Endothelial cell of umbilical vein (primary cell): ENCODE measurements around the gene NR3C2. TPM values are rescaled to one million over a fixed set of nuclear protein-coding genes. Genes with fewer than 3 reads are reported as not detected.

Experiments
- BruUV-seq: library from RNA; stranded (reverse); fragments of 400-500 nt; replicated peaks from 2 replicates; lab custom pipeline; 2021; lab: Mats Ljungman, UMichigan
- CTCF ChIA-PET: fragments of 300-600, 350-600 bp; sonication (Branson Sonifier 250); formaldehyde crosslinking; loops from one replicate; lab custom pipeline; 2021; ENCODE audit warnings: antibody characterized with exemption, inconsistent platforms; lab: Charles Lee
- POLR2A ChIA-PET: fragments of 300-600, 350-600 bp; sonication (Branson Sonifier 250); formaldehyde crosslinking; loops from one replicate; lab custom pipeline; 2021; ENCODE audit warnings: antibody characterized with exemption, inconsistent platforms; lab: Charles Lee
- DNase-seq: peaks from one replicate; pipeline ENCODE4 v3.0.0-alpha.2; 2011; ENCODE audit warnings: low read depth, low spot score
- FAIRE-seq: peaks from 2 replicates; lab custom pipeline; 2011; peaks lifted over from hg19 to GRCh38; lab: Jason Lieb, UNC
- H2AFZ ChIP-seq: 2 replicates; pipeline ENCODE4 v1.6.0; 2012; ENCODE audit warnings: low read depth, low read length, control low read depth, inconsistent platforms
- H3K27ac ChIP-seq: 2 replicates; pipeline ENCODE4 v1.5.1; 2011; ENCODE audit warnings: low read depth, mild to moderate bottlenecking, control low read depth, low read length, moderate library complexity; ENCODE audit not compliant: insufficient read depth
- H3K27me3 ChIP-seq, 2 experiments: 2 replicates each; pipeline versions ENCODE4 v1.6.0 to v1.6.1; 2011; ENCODE audit warnings: low read length in 2 of 2, mixed read lengths in 1 of 2; ENCODE audit not compliant: control insufficient read depth in 2 of 2, insufficient read depth in 2 of 2
- H3K36me3 ChIP-seq, 2 experiments: 2 replicates in 1 of 2; 3 replicates in 1 of 2; pipeline ENCODE4 v1.5.1; 2011; ENCODE audit warnings: low read length in 2 of 2, mild to moderate bottlenecking in 1 of 2, moderate library complexity in 1 of 2; ENCODE audit not compliant: control insufficient read depth in 2 of 2, insufficient read depth in 2 of 2; ENCODE audit errors: extremely low read depth in 1 of 2
- H3K4me1 ChIP-seq: 3 replicates; pipeline ENCODE4 v1.5.1; 2011; ENCODE audit warnings: mild to moderate bottlenecking, low read length; ENCODE audit not compliant: control insufficient read depth, insufficient read depth; ENCODE audit errors: extremely low read depth
- H3K4me2 ChIP-seq: 2 replicates; pipeline ENCODE4 v1.6.1; 2011; ENCODE audit warnings: low read length, control low read depth, mixed read lengths; ENCODE audit not compliant: insufficient read depth
- H3K4me3 ChIP-seq, 3 experiments: fragments of 200-600 bp in 1 of 3; sonication (generic), shearing (Covaris generic) in 1 of 3; replicated peaks in 1 of 3; 2 replicates each; pipeline ENCODE4 v1.5.1; 2011 to 2016; ENCODE audit warnings: control low read depth in 3 of 3, low read length in 3 of 3, mild to moderate bottlenecking in 2 of 3, inconsistent platforms in 1 of 3, low read depth in 1 of 3, moderate library complexity in 1 of 3; ENCODE audit not compliant: insufficient read depth in 1 of 3
- H3K79me2 ChIP-seq: 2 replicates; pipeline ENCODE4 v1.6.0; 2012; ENCODE audit warnings: low read length, inconsistent platforms; ENCODE audit not compliant: control insufficient read depth, insufficient read depth
- H3K9ac ChIP-seq: replicated peaks from 2 replicates; pipeline ENCODE3; 2011; ENCODE audit warnings: low read length, control low read depth; ENCODE audit not compliant: insufficient read depth; ENCODE audit errors: extremely low read depth
- H3K9me1 ChIP-seq: replicated peaks from 3 replicates; pipeline ENCODE4 v1.6.0; 2011; ENCODE audit warnings: mild to moderate bottlenecking, low read length; ENCODE audit not compliant: control insufficient read depth, insufficient read depth; ENCODE audit errors: extremely low read depth
- H3K9me3 ChIP-seq: replicated peaks from 2 replicates; pipeline ENCODE4 v1.5.1; 2012; ENCODE audit warnings: low read length, inconsistent platforms; ENCODE audit not compliant: control insufficient read depth, insufficient read depth
- H4K20me1 ChIP-seq: replicated peaks from 2 replicates; pipeline ENCODE3; 2011; ENCODE audit warnings: mild to moderate bottlenecking, low read length; ENCODE audit not compliant: control insufficient read depth, insufficient read depth; ENCODE audit errors: extremely low read depth
- CTCF ChIP-seq, 2 donors: IDR thresholded peaks; 1 replicate in 1 of 2; 2 replicates in 1 of 2; pipeline ENCODE4 v1.5.1; 2011; ENCODE audit warnings: low read length in 2 of 2, mild to moderate bottlenecking in 2 of 2, moderate library complexity in 2 of 2, control low read depth in 1 of 2, inconsistent platforms in 1 of 2, low read depth in 1 of 2; ENCODE audit not compliant: insufficient read depth in 1 of 2; ENCODE audit errors: extremely low read depth in 1 of 2
- FOS ChIP-seq: IDR thresholded peaks from 2 replicates; pipeline ENCODE4 v1.6.1; 2011; ENCODE audit warnings: mild to moderate bottlenecking, low read length, moderate library complexity, borderline replicate concordance; ENCODE audit not compliant: insufficient read depth
- GATA2 ChIP-seq: IDR thresholded peaks from 2 replicates; pipeline ENCODE4 v1.7.0; 2011; ENCODE audit warnings: low read depth, mild to moderate bottlenecking, moderate library complexity, mixed read lengths, low read length; ENCODE audit not compliant: insufficient read length, insufficient read depth
- JUN ChIP-seq: IDR thresholded peaks from 2 replicates; pipeline ENCODE4 v1.6.1; 2011; ENCODE audit warnings: borderline replicate concordance, low read depth; ENCODE audit not compliant: insufficient read length, insufficient read depth
- MAX ChIP-seq: IDR thresholded peaks from 2 replicates; pipeline ENCODE4 v1.6.1; 2011; ENCODE audit not compliant: insufficient read depth, insufficient read length
- MYC ChIP-seq: IDR thresholded peaks from one replicate; pipeline ENCODE4 v1.6.1; 2011; ENCODE audit warnings: mild to moderate bottlenecking, low read depth, low read length
- POLR2AphosphoS5 ChIP-seq: IDR thresholded peaks from 2 replicates; pipeline ENCODE4 v1.6.1; 2012; ENCODE audit warnings: low read depth, mild to moderate bottlenecking, control low read depth, low read length, moderate library complexity; ENCODE audit not compliant: insufficient read depth
- dilution Hi-C: fragments of 300-500 bp; cut with MboI; formaldehyde crosslinking; loops from one replicate; pipeline ENCODE4 v1.15.0; 2019; ENCODE audit warnings: low sequenced_read_pairs; ENCODE audit not compliant: extremely low pct_ligation_motif_present
- intact Hi-C: fragments of 100-400 bp; cut with micrococcal nuclease; formaldehyde crosslinking; loops from one replicate; pipeline ENCODE4 v1.10.0; 2022
- polyA plus RNA-seq, 4 experiments: library from polyadenylated mRNA; depleted of rRNA in 3 of 4; stranded (reverse) in 3 of 4; unstranded in 1 of 4; fragments of >200 nt; gene quantifications; 2 replicates each; pipeline versions ENCODE4 v1.2.1 to v1.2.3, GENCODE V29; 2011 to 2012; ENCODE audit warnings: missing spikeins in 1 of 4
- total RNA-seq: library from RNA; stranded (reverse); gene quantifications from 2 replicates; pipeline ENCODE4 v1.2.3, GENCODE V29; 2021

NR3C2 gene
- total and polyA plus RNA-seq, 2 donors (not counting 3 experiments of a cell fraction or from before 2014, with no cell fraction given) = 4.8 to 16.4 TPM

DNA sequence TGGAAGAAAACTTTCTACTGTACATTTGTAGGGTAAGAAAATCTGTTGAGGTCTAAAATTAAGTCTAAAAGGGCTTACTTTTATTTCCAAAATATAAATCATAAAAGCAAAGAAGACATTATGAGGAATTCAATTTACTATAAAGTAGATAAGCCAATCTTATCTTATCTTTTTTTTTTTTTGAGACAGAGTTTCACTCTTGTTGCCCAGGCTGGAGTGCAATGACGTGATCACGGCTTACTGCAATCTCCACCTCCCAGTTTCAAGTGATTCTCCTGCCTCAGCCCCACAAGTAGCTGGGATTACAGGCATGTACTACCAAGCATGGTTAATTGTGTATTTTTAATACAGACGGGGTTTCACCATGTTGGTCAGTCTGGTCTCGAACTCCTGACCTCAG, 166.9 kb downstream of the NR3C2 start:
- no TSS peak for BruUV-seq
- intact Hi-C loops = no loop called here
- POLR2A ChIA-PET = no interaction called here

More for the DNA sequence above, 166.9 kb downstream of the NR3C2 start:
- H3K4me2 ChIP-seq = no peak overlapping the region
- H4K20me1 ChIP-seq = no peaks in the 10 kb centered on the region
- FAIRE-seq (no peak), DNase-seq (no peak)
- no peak overlapping the region for H3K27ac ChIP-seq
- H3K79me2 ChIP-seq = no peaks in the 10 kb centered on the region
- peaks cover 11% of the 10 kb centered on the region for H3K4me1 ChIP-seq
- no peaks in the 10 kb centered on the region for H3K36me3 ChIP-seq
- CTCF ChIA-PET = no interaction called here
- H3K9ac ChIP-seq = no peak overlapping the region
- H3K9me1 ChIP-seq = no peaks in the 10 kb centered on the region
- TF ChIP-seq GATA2 (no peak), CTCF (IDR thresholded peaks at IDR 0.05; ENCODE audit: extremely low read depth in 1 of 2, insufficient read depth in 1 of 2, low read depth in 1 of 2, low read length in 2 of 2) (no peak), MAX (no peak), JUN (no peak), POLR2AphosphoS5 (no peak), MYC (no peak), FOS (no peak)
- dilution Hi-C loops = no loop called here
- no peak overlapping the region for H2AFZ ChIP-seq
- H3K27me3 ChIP-seq = no peaks in the 10 kb centered on the region
- no peaks in the 10 kb centered on the region for H3K9me3 ChIP-seq
- no peak overlapping the region for H3K4me3 ChIP-seq
